HepG2 (cell line): ENCODE results near the gene HSPA5. TPM values are rescaled to one million over a fixed set of nuclear protein-coding genes. Genes with fewer than 3 reads are reported as not detected.

Experiments
- ATM ChIP-seq: fragments of 450-650 bp; IDR thresholded peaks from 2 replicates; pipeline ENCODE4 v1.7.1; 2017; ENCODE audit warnings: mild to moderate bottlenecking, borderline replicate concordance
- DZIP1 ChIP-seq: sonication (generic); formaldehyde crosslinking; IDR thresholded peaks from 2 replicates; pipeline ENCODE4 v1.5.0; 2020; ENCODE audit warnings: mild to moderate bottlenecking, missing genetic modification reagents
- ERF ChIP-seq: IDR thresholded peaks from 2 replicates; pipeline ENCODE4 v1.6.1; 2018; ENCODE audit warnings: missing biosample characterization, missing genetic modification reagents
- GATAD1 ChIP-seq: IDR thresholded peaks from 2 replicates; pipeline ENCODE4 v1.6.1; 2016; ENCODE audit warnings: missing genetic modification reagents, missing compliant biosample characterization
- IRX3 ChIP-seq: sonication (generic); formaldehyde crosslinking; IDR thresholded peaks from 2 replicates; pipeline ENCODE4 v1.8.1; 2023; ENCODE audit warnings: mild to moderate bottlenecking, low read depth, missing genetic modification reagents, borderline replicate concordance
- MAFF ChIP-seq: IDR thresholded peaks from 2 replicates; pipeline ENCODE4 v1.6.1; 2011; ENCODE audit warnings: low read depth, low read length, improper control_type of control experiment
- MAFK ChIP-seq, 2 experiments: IDR thresholded peaks in 1 of 2; conservative IDR thresholded peaks in 1 of 2; 2 replicates each; pipeline ENCODE4 v1.6.1; 2011; ENCODE audit warnings: improper control_type of control experiment in 2 of 2, low read length in 2 of 2
- RAD21 ChIP-seq: fragments of 450-650 bp; formaldehyde crosslinking; IDR thresholded peaks from 2 replicates; pipeline ENCODE4 v1.5.0; 2020; ENCODE audit warnings: mild to moderate bottlenecking
- RBM22 ChIP-seq: fragments of 200-400 bp; formaldehyde crosslinking; optimal IDR thresholded peaks from 2 replicates; pipeline ENCODE3; 2017; ENCODE audit warnings: mild to moderate bottlenecking, low read length, moderate library complexity
- RCOR2 ChIP-seq: IDR thresholded peaks from 2 replicates; pipeline ENCODE4 v1.6.1; 2016; ENCODE audit warnings: missing biosample characterization, missing genetic modification reagents
- RFX3 ChIP-seq: IDR thresholded peaks from 2 replicates; pipeline ENCODE4 v1.6.1; 2016; ENCODE audit warnings: missing biosample characterization, missing genetic modification reagents
- STAG1 ChIP-seq: sonication (generic); formaldehyde crosslinking; IDR thresholded peaks from 2 replicates; pipeline ENCODE4 v1.4.0; 2020; ENCODE audit warnings: missing genetic modification reagents
- YEATS4 ChIP-seq: sonication (generic); formaldehyde crosslinking; IDR thresholded peaks from 2 replicates; pipeline ENCODE4 v1.4.0; 2020; ENCODE audit warnings: missing genetic modification reagents, borderline replicate concordance
- ZMAT3 ChIP-seq: sonication (generic); formaldehyde crosslinking; conservative IDR thresholded peaks from 2 replicates; pipeline ENCODE4 v1.7.0; 2021; ENCODE audit warnings: missing genetic modification reagents
- ZNF234 ChIP-seq: sonication (generic); formaldehyde crosslinking; conservative IDR thresholded peaks from 2 replicates; pipeline ENCODE4 v1.5.1; 2020; ENCODE audit warnings: mild to moderate bottlenecking, missing genetic modification reagents
- ZNF275 ChIP-seq: sonication (generic); formaldehyde crosslinking; IDR thresholded peaks from 2 replicates; pipeline ENCODE4 v1.8.0; 2022; ENCODE audit warnings: missing genetic modification reagents, mild to moderate bottlenecking, inconsistent platforms, borderline replicate concordance
- ZNF281 ChIP-seq: sonication (generic); formaldehyde crosslinking; IDR thresholded peaks from 2 replicates; pipeline ENCODE4 v1.4.0; 2020; ENCODE audit warnings: missing genetic modification reagents, borderline replicate concordance
- ZNF577 ChIP-seq: sonication (generic); formaldehyde crosslinking; IDR thresholded peaks from 2 replicates; pipeline ENCODE4 v1.4.0; 2020; ENCODE audit warnings: mild to moderate bottlenecking, low read depth, missing genetic modification reagents, borderline replicate concordance
- ZNF597 ChIP-seq: sonication (generic); formaldehyde crosslinking; IDR thresholded peaks from 2 replicates; pipeline ENCODE4 v1.5.0; 2020; ENCODE audit warnings: missing genetic modification reagents
- ZNF629 ChIP-seq: sonication (generic); formaldehyde crosslinking; conservative IDR thresholded peaks from 2 replicates; pipeline ENCODE4 v1.5.0; 2020; ENCODE audit warnings: missing genetic modification reagents
- ZNF775 ChIP-seq: sonication (generic); formaldehyde crosslinking; IDR thresholded peaks from 2 replicates; pipeline ENCODE4 v1.4.0; 2020; ENCODE audit warnings: missing genetic modification reagents, mild to moderate bottlenecking, moderate library complexity, borderline replicate concordance
- ZNF781 ChIP-seq: sonication (generic); formaldehyde crosslinking; IDR thresholded peaks from 2 replicates; pipeline ENCODE4 v1.5.1; 2020; ENCODE audit warnings: borderline replicate concordance, mild to moderate bottlenecking, missing genetic modification reagents; ENCODE audit errors: not compliant biosample characterization
- ZNF83 ChIP-seq: sonication (generic); formaldehyde crosslinking; IDR thresholded peaks from 2 replicates; pipeline ENCODE4 v1.4.0; 2020; ENCODE audit warnings: missing genetic modification reagents, mild to moderate bottlenecking, borderline replicate concordance
- ZSCAN29 ChIP-seq: sonication (generic); formaldehyde crosslinking; conservative IDR thresholded peaks from 2 replicates; pipeline ENCODE4 v1.4.0; 2020; ENCODE audit warnings: mild to moderate bottlenecking, missing genetic modification reagents
- polyA plus RNA-seq, 8 experiments: library from polyadenylated mRNA; depleted of rRNA in 3 of 8; stranded (reverse) in 7 of 8; unstranded in 1 of 8; fragments of >200 nt; fragmentation: Illumina TruSeq in 4 of 8; extraction: Trizol in 4 of 8; gene quantifications; 2 replicates each; pipeline versions ENCODE4 v1.2.1 to v1.2.3, GENCODE V29; 2011 to 2016; ENCODE audit warnings: low read depth in 4 of 8, missing spikeins in 1 of 8, mixed read lengths in 1 of 8; ENCODE audit not compliant: insufficient read depth in 1 of 8
- total RNA-seq, 5 experiments: library from RNA; depleted of rRNA; stranded (reverse); fragments of >200 nt; fragmentation: Illumina TruSeq; extraction: Trizol; gene quantifications; 2 replicates each; pipeline ENCODE4 v1.2.3, GENCODE V29; 2016; ENCODE audit warnings: low read depth in 1 of 5

The HSPA5 gene
- total and polyA plus RNA-seq, 2 of the 13 experiments (the other 11 are each of a cell fraction or from before 2014, with no cell fraction given): 201 to 206 TPM

- TF ChIP-seq ERF (CRISPR knock-in tag): no peak
- no peak for TF ChIP-seq ZSCAN29 (CRISPR knock-in tag)
- no peak for TF ChIP-seq ZNF281 (CRISPR knock-in tag)
- TF ChIP-seq MAFF: peak; percentile 88
- no peak for TF ChIP-seq ZMAT3 (CRISPR knock-in tag)
- no peak for TF ChIP-seq ZNF577 (CRISPR knock-in tag)
- no peak for TF ChIP-seq RFX3 (CRISPR knock-in tag)
- no peak for TF ChIP-seq IRX3 (CRISPR knock-in tag)
- no peak for TF ChIP-seq RCOR2 (CRISPR knock-in tag)
- no peak for TF ChIP-seq ZNF275 (CRISPR knock-in tag)
- no peak for TF ChIP-seq ZNF597 (CRISPR knock-in tag)
- no peak for TF ChIP-seq YEATS4 (CRISPR knock-in tag)
- peak; percentile 68 for TF ChIP-seq RAD21 (CRISPR knock-in tag)
- no peak for TF ChIP-seq ZNF629
- peak; percentile 87 to 95 for TF ChIP-seq MAFK (conservative IDR thresholded peaks at IDR 0.05 in 1 of 2, IDR thresholded peaks at IDR 0.05 in 1 of 2; ENCODE audit: low read length in 2 of 2)
- TF ChIP-seq ZNF234 (CRISPR knock-in tag): no peak
- TF ChIP-seq ZNF781: no peak
- TF ChIP-seq ATM: no peak
- peak; percentile 89 for TF ChIP-seq STAG1
- no peak for TF ChIP-seq GATAD1
- no peak for TF ChIP-seq ZNF775 (CRISPR knock-in tag)
- TF ChIP-seq ZNF83: no peak
- no peak for TF ChIP-seq RBM22
- no peak for TF ChIP-seq DZIP1
Measured at GRCh38 chr9:125255781-125256391, 14.7 kb upstream of the HSPA5 start (continued).
